Activated naive CD4-positive, alpha-beta T cell treated with anti-CD3 and anti-CD28 coated beads, Interleukin-2, amount 50 U/mL, for 24 hours (primary cell): ENCODE results near the gene MAPKAP1.

Experiments
- H3K27ac Mint-ChIP-seq: one replicate; pipeline ENCODE4 v1.8.0; 2021; ENCODE audit warnings: mild to moderate bottlenecking, mixed read lengths
- H3K27me3 Mint-ChIP-seq: one replicate; pipeline ENCODE4 v1.8.0; 2021; ENCODE audit warnings: mixed read lengths
- H3K36me3 Mint-ChIP-seq: one replicate; pipeline ENCODE4 v1.8.0; 2021; ENCODE audit warnings: mixed read lengths
- H3K4me1 Mint-ChIP-seq: one replicate; pipeline ENCODE4 v1.8.0; 2021; ENCODE audit warnings: mixed read lengths
- H3K4me3 Mint-ChIP-seq: one replicate; pipeline ENCODE4 v1.8.0; 2021; ENCODE audit warnings: mild to moderate bottlenecking, mixed read lengths
- H3K9me3 Mint-ChIP-seq: one replicate; pipeline ENCODE4 v1.8.0; 2021; ENCODE audit warnings: mixed read lengths

Gene MAPKAP1

DNA sequence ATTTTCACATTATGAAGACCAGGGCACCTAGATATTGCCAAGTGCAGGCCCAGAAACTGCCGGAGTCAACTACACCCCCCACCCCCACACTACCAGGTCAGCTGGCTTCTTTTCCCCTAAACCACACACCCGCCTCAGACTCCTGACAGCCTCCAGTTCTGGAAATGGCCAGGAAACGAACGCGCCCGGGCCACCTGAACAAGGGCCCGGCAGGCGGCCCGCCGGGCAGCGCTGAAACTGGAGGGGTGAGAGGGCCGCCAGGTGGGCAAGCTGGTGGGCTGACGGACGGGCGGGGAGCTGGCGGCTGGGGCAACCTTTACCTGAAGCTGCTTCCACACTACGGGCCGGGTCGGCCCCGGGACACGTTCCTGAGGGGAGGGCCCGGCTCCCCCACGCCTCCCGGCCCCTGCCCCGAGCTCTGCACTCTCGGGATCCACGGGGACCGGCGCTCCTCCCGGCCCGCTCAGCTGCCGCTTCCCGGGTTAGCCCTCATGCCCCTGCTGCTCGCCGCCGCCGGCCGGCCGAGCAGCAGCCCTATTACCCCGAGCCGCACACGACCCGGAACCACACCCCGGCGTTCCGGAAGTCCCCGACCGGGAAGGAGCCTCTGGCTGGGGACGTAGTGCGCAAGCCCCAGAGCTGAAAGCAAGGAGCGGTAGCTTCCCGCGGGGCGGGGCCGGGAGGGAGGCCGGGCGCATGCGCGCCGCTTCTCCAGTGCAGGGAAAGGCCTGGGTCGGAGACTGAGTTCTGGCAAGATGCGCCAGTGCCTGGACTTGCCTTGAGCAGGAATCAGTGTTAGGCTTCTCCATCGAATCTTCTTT, at the start of gene MAPKAP1:
Gene MAPKAP1, minus strand, starts transcription at position 558 of the 821 bp plus-strand sequence. CDS start 34,634 bp downstream, outside the sequence.
- Mint-ChIP-seq H3K27ac (peak within 1 kb of the TSS; percentile 74), H3K9me3 (no peaks in the 10 kb centered on the region), H3K4me1 (peaks cover 40% of the 10 kb centered on the region), H3K4me3 (peak within 1 kb of the TSS; percentile 89), H3K36me3 (peaks cover 6% of the 10 kb centered on the region), H3K27me3 (no peaks in the 10 kb centered on the region)

GRCh38 chr9:125756518-125756917, 49.5 kb upstream of the MAPKAP1 start:
- peaks cover 14% of the 10 kb centered on the region for H3K4me1 Mint-ChIP-seq
- no peak overlapping the region for H3K27ac Mint-ChIP-seq
- peaks cover 2% of the 10 kb centered on the region for H3K27me3 Mint-ChIP-seq
- H3K36me3 Mint-ChIP-seq: peaks cover 2% of the 10 kb centered on the region
- H3K9me3 Mint-ChIP-seq: no peaks in the 10 kb centered on the region
- no peak overlapping the region for H3K4me3 Mint-ChIP-seq

- Mint-ChIP-seq H3K27me3 (peaks cover 2% of the 10 kb centered on the region), H3K9me3 (no peaks in the 10 kb centered on the region), H3K36me3 (peaks cover 2% of the 10 kb centered on the region), H3K4me1 (peaks cover 20% of the 10 kb centered on the region), H3K4me3 (no peak overlapping the region), H3K27ac (no peak overlapping the region)
These were observed 48.3 kb upstream of the MAPKAP1 start for GRCh38 chr9:125755340-125755739.

GRCh38 chr9:125754096-125754495, 47.1 kb upstream of the MAPKAP1 start:
- H3K27me3 Mint-ChIP-seq: peaks cover 1% of the 10 kb centered on the region
- peaks cover 25% of the 10 kb centered on the region for H3K4me1 Mint-ChIP-seq
- no peak overlapping the region for H3K27ac Mint-ChIP-seq
- H3K4me3 Mint-ChIP-seq: no peak overlapping the region
- no peaks in the 10 kb centered on the region for H3K9me3 Mint-ChIP-seq
- peaks cover 2% of the 10 kb centered on the region for H3K36me3 Mint-ChIP-seq

DNA sequence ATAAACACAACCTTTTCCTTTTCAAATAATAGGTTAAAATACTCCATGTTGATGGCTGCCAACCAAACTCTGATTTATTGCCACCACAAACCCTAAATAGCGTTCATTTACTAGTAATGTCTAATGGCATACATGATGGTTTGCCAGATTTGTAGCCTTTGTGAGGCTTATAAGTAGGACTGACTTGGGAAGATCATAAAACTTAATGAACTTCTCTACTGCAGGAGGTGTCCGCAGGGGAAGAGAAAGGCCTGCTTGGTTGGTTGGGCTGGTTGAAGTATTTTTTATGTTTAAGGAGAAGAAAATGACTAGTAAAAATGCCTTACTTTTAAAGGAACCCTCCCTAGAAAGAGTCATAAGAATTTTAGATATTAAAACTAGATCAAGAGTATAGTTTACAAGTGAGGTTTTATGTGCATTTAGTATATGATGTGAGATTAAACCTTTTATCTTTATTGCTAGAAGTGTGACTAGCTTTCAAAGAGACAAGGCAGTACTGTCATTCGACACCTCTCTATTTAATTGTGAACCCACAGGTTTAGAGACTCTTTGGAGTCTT, 45.1 kb upstream of the MAPKAP1 start:
- Mint-ChIP-seq H3K36me3 (peaks cover 2% of the 10 kb centered on the region), H3K4me1 (peaks cover 30% of the 10 kb centered on the region), H3K27ac (no peak overlapping the region), H3K27me3 (peaks cover 1% of the 10 kb centered on the region), H3K4me3 (no peak overlapping the region), H3K9me3 (no peaks in the 10 kb centered on the region)

GRCh38 chr9:125750627-125751011, 43.6 kb upstream of the MAPKAP1 start:
- Mint-ChIP-seq H3K27ac (peak overlapping the region; percentile 65), H3K4me3 (peak overlapping the region; percentile 55)

DNA sequence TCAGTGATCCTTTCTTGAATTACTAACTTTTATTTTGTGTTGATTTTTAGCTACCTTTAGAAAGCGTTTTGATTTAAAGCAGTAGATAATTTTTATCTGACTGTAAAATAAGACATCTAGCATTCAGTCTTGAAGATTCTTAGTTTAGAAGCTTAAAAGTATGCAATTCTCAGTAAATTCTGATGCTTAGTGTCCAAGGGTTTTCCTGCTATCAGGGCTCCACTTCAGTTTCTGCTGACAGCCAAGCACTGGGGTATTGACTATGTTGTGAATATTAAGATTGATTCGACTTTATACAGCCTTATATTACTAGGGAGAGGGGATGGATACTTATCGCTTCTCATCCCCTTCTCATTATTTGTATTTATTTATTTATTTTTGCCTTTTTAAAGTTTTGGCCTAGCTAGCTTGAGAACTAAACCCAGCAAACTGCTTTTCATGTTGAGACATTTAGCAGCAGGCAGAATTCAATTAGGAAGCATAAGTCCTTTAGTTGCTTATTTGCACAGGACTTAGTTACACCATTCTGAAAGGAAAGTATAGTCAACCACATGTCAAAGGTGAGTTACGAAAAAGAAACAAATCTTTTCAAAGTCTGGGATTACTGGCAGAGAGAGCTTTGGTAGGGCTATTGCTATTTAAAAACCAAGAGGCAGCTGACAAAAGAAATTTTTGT, 43.1 kb upstream of the MAPKAP1 start:
- Mint-ChIP-seq H3K4me3 (peak overlapping the region; percentile 36), H3K36me3 (no peaks in the 10 kb centered on the region), H3K27me3 (no peaks in the 10 kb centered on the region), H3K27ac (no peak overlapping the region), H3K4me1 (peaks cover 31% of the 10 kb centered on the region), H3K9me3 (no peaks in the 10 kb centered on the region)

More at GRCh38 chr9:125750627-125751011, 43.6 kb upstream of the MAPKAP1 start:
- Mint-ChIP-seq H3K9me3 (no peaks in the 10 kb centered on the region), H3K36me3 (no peaks in the 10 kb centered on the region), H3K4me1 (peaks cover 26% of the 10 kb centered on the region), H3K27me3 (no peaks in the 10 kb centered on the region)

- H3K27ac Mint-ChIP-seq: peak overlapping the region; percentile 51
- H3K27me3 Mint-ChIP-seq: no peaks in the 10 kb centered on the region
- H3K9me3 Mint-ChIP-seq: no peaks in the 10 kb centered on the region
- H3K4me3 Mint-ChIP-seq: peak overlapping the region; percentile 89
- H3K36me3 Mint-ChIP-seq: no peaks in the 10 kb centered on the region
- peaks cover 31% of the 10 kb centered on the region for H3K4me1 Mint-ChIP-seq
These were observed 42.4 kb upstream of the MAPKAP1 start for GRCh38 chr9:125749287-125749935.

DNA sequence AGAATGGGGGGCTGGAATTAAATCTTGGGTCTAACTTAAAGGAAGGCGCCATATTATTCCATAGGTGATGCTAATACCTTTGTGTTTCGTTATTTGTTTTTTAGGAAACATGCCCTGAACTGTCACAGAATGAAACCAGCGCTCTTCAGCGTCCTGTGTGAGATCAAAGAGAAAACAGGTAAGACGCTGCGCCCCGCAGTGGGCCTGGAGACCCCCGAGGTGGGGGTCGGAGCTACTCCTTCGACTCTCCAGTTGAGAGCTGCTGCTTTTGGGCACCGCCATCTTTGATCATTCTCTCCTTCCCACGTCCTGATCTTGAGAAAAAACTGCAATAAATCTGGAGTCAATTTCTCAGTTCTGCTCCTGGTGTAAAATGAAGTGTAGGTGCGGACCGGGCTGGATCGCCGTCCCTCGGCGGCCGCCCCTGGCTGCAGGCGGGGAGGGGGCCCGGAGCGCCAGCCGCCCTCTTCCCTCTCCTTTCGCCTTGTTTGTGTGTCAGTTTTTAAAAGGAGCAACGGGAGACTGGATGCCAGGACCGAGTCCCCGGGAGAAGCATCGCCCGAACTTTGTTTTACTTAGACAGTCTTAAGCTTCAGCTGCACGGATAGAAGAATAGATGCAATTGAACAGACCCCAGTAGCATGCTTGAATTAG, 41.6 kb upstream of the MAPKAP1 start:
- H3K27ac Mint-ChIP-seq: peak overlapping the region; percentile 81
- no peaks in the 10 kb centered on the region for H3K36me3 Mint-ChIP-seq
- H3K4me1 Mint-ChIP-seq: peaks cover 31% of the 10 kb centered on the region
- H3K27me3 Mint-ChIP-seq: no peaks in the 10 kb centered on the region
- H3K4me3 Mint-ChIP-seq: peak overlapping the region; percentile 89
- H3K9me3 Mint-ChIP-seq: no peaks in the 10 kb centered on the region

GRCh38 chr9:125747765-125748445, 40.9 kb upstream of the MAPKAP1 start:
- peak overlapping the region; percentile 89 for H3K4me3 Mint-ChIP-seq
- no peaks in the 10 kb centered on the region for H3K9me3 Mint-ChIP-seq
- H3K27ac Mint-ChIP-seq: no peak overlapping the region
- no peaks in the 10 kb centered on the region for H3K36me3 Mint-ChIP-seq
- H3K4me1 Mint-ChIP-seq: peaks cover 31% of the 10 kb centered on the region
- no peaks in the 10 kb centered on the region for H3K27me3 Mint-ChIP-seq

DNA sequence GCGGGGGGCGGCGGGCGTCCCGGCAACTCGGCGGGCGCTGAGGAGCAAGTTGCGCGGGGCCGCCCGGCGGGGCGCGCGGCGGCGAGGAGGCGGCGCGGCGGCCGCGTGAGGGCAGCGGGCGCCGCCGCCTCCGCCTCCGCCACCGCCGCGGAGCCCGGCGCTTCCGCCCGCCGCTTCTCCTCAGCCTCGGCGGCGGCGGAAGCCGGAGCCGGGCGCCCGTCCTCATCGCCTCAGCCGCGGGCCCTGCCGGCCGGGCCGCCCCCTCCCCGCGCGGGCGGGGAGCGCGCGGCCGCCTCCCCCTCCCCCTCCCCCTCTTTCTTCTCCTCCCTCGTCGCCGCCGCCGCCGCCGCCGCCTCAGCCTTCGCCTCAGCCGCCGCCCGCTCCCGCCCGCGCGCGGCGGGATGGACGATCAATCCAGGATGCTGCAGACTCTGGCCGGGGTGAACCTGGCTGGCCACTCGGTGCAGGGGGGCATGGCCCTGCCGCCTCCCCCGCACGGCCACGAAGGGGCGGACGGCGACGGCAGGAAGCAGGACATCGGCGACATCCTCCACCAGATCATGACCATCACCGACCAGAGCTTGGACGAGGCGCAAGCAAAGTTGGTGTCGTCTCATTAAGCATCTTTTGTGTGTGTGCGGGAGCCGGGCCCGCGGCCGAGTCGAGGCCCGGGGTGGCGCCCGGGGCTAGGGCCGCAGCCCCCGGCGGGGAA, 40.2 kb upstream of the MAPKAP1 start, which contains the start of gene PBX3:
Gene PBX3, plus strand, starts transcription at position 321 of the 712 bp plus-strand sequence.
- peaks cover 31% of the 10 kb centered on the region for H3K4me1 Mint-ChIP-seq
- H3K27me3 Mint-ChIP-seq: no peaks in the 10 kb centered on the region
- H3K4me3 Mint-ChIP-seq: peak within 1 kb of the TSS; percentile 95
- no peaks in the 10 kb centered on the region for H3K9me3 Mint-ChIP-seq
- H3K36me3 Mint-ChIP-seq: no peaks in the 10 kb centered on the region
- H3K27ac Mint-ChIP-seq: peak within 1 kb of the TSS; percentile 94

DNA sequence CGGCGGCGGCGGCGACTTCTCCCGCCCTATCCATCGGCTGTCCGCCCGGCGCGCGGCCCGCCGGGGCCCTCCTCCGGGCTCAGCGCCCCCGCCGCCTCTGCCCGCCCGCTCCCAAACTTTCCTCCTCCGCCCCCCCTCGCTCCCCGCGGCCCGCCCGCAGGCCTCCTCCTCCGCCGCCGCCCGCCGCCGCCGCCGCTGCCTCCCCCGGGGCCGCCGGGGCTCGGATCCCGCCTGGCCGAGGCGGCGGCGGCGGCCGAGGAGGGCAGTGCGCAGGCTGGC, 39.7 kb upstream of the MAPKAP1 start:
- Mint-ChIP-seq H3K36me3 (no peaks in the 10 kb centered on the region), H3K27me3 (no peaks in the 10 kb centered on the region)

DNA sequence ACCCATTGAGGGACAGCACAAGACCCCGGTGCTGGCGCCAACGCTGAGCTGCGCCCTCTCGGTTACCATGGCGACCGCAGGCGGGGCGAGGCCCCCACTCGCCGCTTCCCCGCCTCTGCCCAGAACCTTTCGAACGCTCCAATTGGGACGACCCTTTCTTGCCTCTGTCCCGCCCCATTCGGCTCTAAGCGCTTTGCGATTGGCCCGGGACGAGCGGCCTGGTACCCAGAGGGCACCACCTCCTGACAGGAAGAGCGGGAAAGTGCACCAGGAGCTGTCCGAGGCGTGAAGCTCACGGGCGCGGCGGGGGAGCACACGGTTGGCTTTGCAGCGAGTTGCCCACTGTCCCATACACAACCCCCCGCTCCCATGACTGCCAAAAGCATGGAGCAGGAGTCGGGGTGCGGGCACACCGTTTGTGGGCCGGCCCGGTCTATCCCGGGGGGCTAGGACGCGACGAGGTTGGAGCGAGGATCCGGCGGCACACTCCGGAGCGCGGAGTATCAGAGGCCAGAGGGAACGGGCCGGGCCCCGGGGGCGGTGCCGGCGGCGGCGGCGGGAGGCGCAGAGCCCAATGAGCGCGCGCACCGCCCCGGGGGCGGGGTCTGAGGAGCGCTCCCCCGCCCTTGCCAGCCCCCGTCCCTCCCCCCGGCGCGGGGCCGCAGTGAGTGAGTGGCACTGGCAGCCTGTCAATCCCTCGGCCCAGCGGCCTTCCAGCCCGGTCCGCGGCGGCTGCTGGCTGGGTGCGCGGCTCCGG, 39.2 kb upstream of the MAPKAP1 start:
- Mint-ChIP-seq H3K4me1 (peaks cover 31% of the 10 kb centered on the region), H3K27me3 (no peaks in the 10 kb centered on the region), H3K9me3 (no peaks in the 10 kb centered on the region), H3K27ac (peak overlapping the region; percentile 94), H3K4me3 (peak overlapping the region; percentile 95), H3K36me3 (no peaks in the 10 kb centered on the region)

More for the DNA sequence above, 39.7 kb upstream of the MAPKAP1 start:
- Mint-ChIP-seq H3K4me3 (no peak overlapping the region), H3K9me3 (no peaks in the 10 kb centered on the region), H3K27ac (no peak overlapping the region), H3K4me1 (peaks cover 31% of the 10 kb centered on the region)

DNA sequence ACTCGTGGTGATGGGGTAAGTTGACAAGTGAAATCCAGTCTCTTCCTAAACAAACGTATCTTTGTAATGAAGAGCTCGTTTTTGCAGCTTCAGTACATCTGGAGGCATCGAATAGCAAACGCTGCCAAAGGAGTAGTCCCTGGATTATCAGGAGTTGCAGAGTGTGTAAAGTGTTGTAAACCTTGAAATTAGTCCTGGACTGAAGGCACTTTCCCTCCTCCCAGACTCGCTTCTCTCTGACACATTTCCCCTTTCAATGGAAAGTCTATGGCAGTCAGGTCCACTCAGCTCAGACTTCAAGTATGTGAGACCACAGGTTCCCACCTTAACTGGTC, 38.6 kb upstream of the MAPKAP1 start:
- Mint-ChIP-seq H3K4me3 (peak overlapping the region; percentile 95), H3K36me3 (no peaks in the 10 kb centered on the region), H3K27ac (peak overlapping the region; percentile 38), H3K9me3 (no peaks in the 10 kb centered on the region), H3K27me3 (no peaks in the 10 kb centered on the region), H3K4me1 (peaks cover 28% of the 10 kb centered on the region)
